ENCODE measurements around the gene PIK3R4. TPM values are rescaled to one million over a fixed set of nuclear protein-coding genes. Genes with fewer than 3 reads are reported as not detected.

The PIK3R4 gene
- 10 to 100 TPM; 34.3 to 34.9 TPM for total RNA-seq

DNA sequence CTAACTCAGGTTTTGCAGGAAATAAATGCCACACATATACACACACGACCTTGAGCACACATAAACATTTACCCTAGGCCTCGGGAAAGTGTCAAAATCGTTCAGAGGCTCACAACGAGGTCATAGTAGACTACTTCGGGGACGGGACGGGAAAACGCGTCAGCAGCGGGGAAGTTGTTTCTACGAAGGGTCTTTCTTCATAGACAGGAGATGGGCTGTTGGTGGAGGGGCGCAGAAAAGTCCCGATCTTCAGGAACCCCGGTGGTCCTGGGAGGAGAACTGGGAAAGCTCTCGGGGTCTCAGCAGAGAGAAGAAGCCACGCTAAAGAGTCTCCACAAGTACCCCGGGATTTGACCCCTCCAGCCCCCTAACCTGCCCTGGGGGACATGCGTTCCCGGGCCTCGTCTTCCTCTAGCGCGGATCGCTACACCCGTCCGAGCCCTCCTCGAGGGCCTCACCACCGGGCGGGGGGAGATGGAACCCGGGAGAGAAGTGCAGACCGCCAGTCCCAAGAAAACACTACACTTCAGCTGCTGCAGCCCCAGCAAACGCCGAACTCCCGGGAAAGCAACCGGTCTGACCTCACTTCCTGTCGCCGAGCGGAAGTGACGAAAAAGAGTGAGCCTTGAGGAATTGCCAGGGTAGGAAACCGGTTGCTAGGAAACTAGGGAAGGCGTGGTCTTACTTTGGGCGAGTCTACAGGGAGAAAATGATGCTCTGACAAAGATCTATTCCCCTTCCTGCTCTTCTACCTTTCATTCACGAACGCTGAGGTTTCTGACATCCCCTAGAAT, at the start of gene PIK3R4:
Gene PIK3R4, minus strand, starts transcription at position 584 of the 794 bp plus-strand sequence. CDS start 1,611 bp downstream, outside the sequence.
- CTCF ChIA-PET = interaction anchor here (0.9 to 4.0 kb wide), 3 partner anchors 14 to 147 kb away, joined by 3 to 17 read pairs (median 4); partner anchors contain the start of gene ATP2C1
- POLR2A ChIA-PET = interaction anchor here (3.1 kb wide), 1 partner anchor 147 kb away, joined by 17 read pairs; the partner anchor contains the start of gene ATP2C1

- CTCF ChIA-PET = interaction anchor here (0.6 kb wide), 1 partner anchor 1475 kb away, joined by 3 read pairs; no protein-coding TSS in a partner anchor
- POLR2A ChIA-PET = no interaction called here
These were observed 48.8 kb upstream of the PIK3R4 start for GRCh38 chr3:130795396-130795795.

DNA sequence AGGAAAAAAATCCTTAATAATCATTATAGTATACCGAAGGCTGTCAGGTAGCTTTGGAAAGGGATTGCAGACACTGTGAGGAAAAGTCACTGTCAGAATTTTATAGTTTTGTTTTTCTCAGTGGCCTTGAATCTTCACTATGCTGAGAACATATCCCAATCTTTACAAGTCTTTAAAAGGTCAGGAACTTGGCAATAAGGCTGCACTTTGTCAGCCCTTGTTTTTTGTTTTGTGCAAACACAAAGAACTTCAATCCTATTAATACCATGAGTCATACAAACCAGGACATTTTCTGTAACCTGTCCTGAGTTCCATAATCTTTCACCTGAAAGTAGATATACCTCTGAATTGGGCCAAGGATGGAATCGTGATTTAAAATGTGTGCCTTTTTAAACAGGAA, 45.6 kb upstream of the PIK3R4 start:
- ChIA-PET POLR2A (no interaction called here), CTCF (no interaction called here)

GRCh38 chr3:130789782-130790322, 43.2 kb upstream of the PIK3R4 start:
- CTCF ChIA-PET = no interaction called here
- POLR2A ChIA-PET = no interaction called here

- ChIA-PET CTCF (no interaction called here), POLR2A (no interaction called here)
These were observed 40.9 kb upstream of the PIK3R4 start for GRCh38 chr3:130787422-130788068.

- ChIA-PET POLR2A (no interaction called here), CTCF (interaction anchor here (1.0 kb wide), 1 partner anchor 27 kb away, joined by 3 read pairs; no protein-coding TSS in a partner anchor)
These were observed 39.7 kb upstream of the PIK3R4 start for GRCh38 chr3:130786306-130786705.

DNA sequence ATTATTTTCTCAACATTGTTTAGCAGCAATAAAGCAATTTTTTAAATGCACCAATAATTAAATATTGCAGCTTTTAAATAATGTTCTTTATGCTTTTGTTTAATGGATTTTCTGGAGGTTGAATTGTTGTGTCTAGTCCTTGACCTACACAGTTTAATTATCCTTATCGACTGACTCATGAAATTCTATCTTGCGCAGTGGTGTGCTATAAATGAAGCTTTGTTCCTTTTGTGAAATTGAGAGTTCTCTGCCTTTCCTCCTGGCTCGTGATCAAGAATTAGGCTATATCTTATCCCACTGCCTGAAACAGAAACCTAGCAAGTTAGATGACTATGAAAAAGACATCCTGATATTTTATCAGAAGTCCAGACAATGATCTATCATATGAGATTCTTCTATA, 37.0 kb upstream of the PIK3R4 start:
- ChIA-PET CTCF (no interaction called here), POLR2A (no interaction called here)

GRCh38 chr3:130779486-130779885, 32.9 kb upstream of the PIK3R4 start:
- ChIA-PET POLR2A (no interaction called here), CTCF (no interaction called here)

DNA sequence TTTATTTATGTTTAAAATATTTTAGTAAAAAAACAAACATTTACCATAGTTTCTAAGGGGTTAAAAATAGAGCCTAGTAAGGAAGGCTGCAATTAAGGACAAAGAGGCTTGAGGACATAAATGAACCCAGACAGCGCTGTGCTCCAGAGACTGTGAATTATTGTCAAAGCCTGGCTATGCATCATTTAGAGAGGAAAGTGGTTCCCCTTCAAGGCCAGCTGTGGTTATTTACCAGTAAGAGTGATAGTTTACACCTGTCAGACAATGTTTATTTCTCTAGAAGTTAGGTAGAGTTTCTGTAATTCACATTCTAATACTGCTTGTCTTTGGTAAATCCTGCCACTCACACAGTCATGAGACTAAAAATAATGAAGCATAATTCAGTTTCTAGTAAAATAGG, 32.4 kb upstream of the PIK3R4 start:
- ChIA-PET POLR2A (no interaction called here), CTCF (no interaction called here)

DNA sequence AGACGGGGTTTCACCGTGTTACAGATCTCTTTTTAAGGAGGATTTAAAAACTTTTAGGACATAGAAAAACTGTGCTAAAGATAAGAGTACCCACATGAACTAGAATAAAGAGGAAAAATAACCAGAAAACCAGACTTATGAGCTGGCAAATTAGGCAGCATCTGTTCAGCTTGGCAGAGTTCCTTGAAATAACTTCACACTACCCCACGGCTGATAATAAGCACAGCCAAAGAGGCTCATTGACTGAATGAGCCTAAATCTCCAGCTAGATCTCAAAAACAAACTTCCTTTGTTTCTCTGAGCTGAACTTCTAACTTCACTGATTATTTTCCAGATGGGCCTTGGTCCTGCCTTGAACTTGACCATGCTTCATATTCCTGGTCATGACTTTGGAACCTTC, 26.7 kb upstream of the PIK3R4 start:
- CTCF ChIA-PET = interaction anchor here (0.7 kb wide), 1 partner anchor 11 kb away, joined by 5 read pairs; no protein-coding TSS in a partner anchor
- POLR2A ChIA-PET = interaction anchor here (0.6 kb wide), 1 partner anchor 26 kb away, joined by 4 read pairs; no protein-coding TSS in a partner anchor

GRCh38 chr3:130772129-130772528, 25.5 kb upstream of the PIK3R4 start:
- POLR2A ChIA-PET = no interaction called here
- CTCF ChIA-PET = interaction anchor here (0.6 to 0.8 kb wide), 2 partner anchors 9 to 118 kb away, joined by 3 read pairs; no protein-coding TSS in a partner anchor

- CTCF ChIA-PET = no interaction called here
These were observed 24.0 kb upstream of the PIK3R4 start for GRCh38 chr3:130770644-130771043.

GRCh38 chr3:130761730-130762311, 15.2 kb upstream of the PIK3R4 start:
- CTCF ChIA-PET = interaction anchor here (0.6 to 1.7 kb wide), 3 partner anchors 11 to 131 kb away, joined by 3 to 6 read pairs (median 5); partner anchors contain the start of gene ATP2C1
- POLR2A ChIA-PET = no interaction called here

More at GRCh38 chr3:130770644-130771043, 24.0 kb upstream of the PIK3R4 start:
- POLR2A ChIA-PET = no interaction called here

GRCh38 chr3:130760922-130761321, 14.3 kb upstream of the PIK3R4 start:
- CTCF ChIA-PET = interaction anchor here (1.2 to 1.6 kb wide), 3 partner anchors 8 to 133 kb away, joined by 4 to 13 read pairs (median 6); partner anchors contain the start of gene ATP2C1

DNA sequence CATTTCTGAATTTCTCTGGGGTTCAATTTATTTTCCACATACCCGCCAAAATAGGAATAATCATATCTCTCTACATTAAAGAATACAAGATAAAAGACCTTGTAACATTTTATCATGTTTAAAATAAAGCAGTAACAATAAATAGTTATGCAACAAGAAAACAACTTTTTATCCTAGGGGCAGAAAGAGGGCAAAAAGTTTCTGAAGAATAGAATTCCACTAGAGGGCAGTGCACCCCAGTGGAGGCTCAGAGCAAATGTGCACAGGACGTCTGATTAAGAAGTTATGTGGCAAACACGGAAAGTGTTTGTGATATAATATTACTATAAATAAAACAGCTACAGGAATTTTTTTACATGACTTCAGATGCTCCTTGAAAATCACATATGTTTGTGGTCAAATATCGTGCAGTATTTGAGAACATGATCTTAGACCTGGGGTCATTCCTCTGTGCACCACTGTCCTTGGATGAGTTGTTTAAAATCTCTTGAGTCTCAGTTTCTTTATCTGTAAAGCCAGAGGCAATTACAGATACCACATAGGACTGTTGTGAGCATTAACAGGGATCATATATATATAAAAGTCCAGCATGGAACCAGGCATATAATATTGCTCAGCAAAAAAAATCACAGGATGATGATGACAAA, 13.2 kb upstream of the PIK3R4 start:
- POLR2A ChIA-PET = no interaction called here

More at GRCh38 chr3:130760922-130761321, 14.3 kb upstream of the PIK3R4 start:
- POLR2A ChIA-PET = no interaction called here

GRCh38 chr3:130758624-130759369, 12.2 kb upstream of the PIK3R4 start:
- POLR2A ChIA-PET = interaction anchor here (1.3 kb wide), 1 partner anchor 135 kb away, joined by 6 read pairs; the partner anchor contains the start of gene ATP2C1
- CTCF ChIA-PET = interaction anchor here (0.7 to 1.6 kb wide), 5 partner anchors 9 to 157 kb away, joined by 3 to 4 read pairs (median 3); no protein-coding TSS in a partner anchor

More for the DNA sequence above, 13.2 kb upstream of the PIK3R4 start:
- CTCF ChIA-PET = interaction anchor here (0.7 to 1.6 kb wide), 7 partner anchors 9 to 156 kb away, joined by 3 to 13 read pairs (median 3); partner anchors contain the start of gene ATP2C1

DNA sequence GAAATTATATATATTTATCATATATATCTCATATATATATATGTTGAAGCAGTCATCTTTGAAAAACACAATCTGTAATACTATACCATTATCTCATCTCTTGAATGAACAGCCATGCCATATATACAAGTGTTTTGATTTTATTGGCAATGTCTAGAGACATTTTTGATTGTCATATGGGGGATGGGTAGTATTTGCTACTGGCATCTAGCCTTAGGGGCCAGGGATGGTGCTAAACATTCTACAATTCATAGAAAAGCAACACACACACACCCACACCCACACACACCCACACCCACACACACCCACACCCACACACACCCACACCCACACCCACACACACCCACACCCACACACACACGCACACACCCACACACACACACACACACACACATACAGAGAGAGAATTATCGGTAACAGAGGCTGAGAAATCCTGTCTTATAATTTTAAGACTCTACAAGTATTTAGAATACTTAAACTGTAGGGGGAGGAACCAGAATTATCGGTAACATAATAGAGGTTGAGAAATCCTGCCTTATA, 11.1 kb upstream of the PIK3R4 start:
- ChIA-PET CTCF (interaction anchor here (0.9 to 1.0 kb wide), 2 partner anchors 10 to 136 kb away, joined by 3 to 6 read pairs; partner anchors contain the start of gene ATP2C1), POLR2A (interaction anchor here (1.3 kb wide), 1 partner anchor 136 kb away, joined by 6 read pairs; the partner anchor contains the start of gene ATP2C1)

GRCh38 chr3:130755666-130756065, 9.0 kb upstream of the PIK3R4 start:
- ChIA-PET POLR2A (no interaction called here), CTCF (no interaction called here)

Data from activated CD8-positive, alpha-beta memory T cell treated with anti-CD3 and anti-CD28 coated beads for 36 hours (primary cell).